Uterus (tissue), 4 donors: Measurements from ENCODE around the gene NOXA1. TPM values are rescaled to one million over a fixed set of nuclear protein-coding genes. Genes with fewer than 3 reads are reported as not detected.

Experiments
- DNase-seq, 2 donors: peaks; one replicate each; pipeline ENCODE4 v3.0.0-alpha.2; 2019 to 2020
- H3K27ac ChIP-seq, 2 donors: fragments of 200-600 bp; sonication (generic); 1 replicate in 1 of 2; 2 replicates in 1 of 2; pipeline ENCODE4 v1.5.1; 2016 to 2018
- H3K27me3 ChIP-seq, 2 donors: fragments of 200-600 bp; sonication (generic); one replicate each; pipeline ENCODE4 v1.5.1; 2018 to 2019; ENCODE audit warnings: control low read depth in 1 of 2
- H3K36me3 ChIP-seq, 2 donors: fragments of 200-600 bp; sonication (generic); one replicate each; pipeline ENCODE4 v1.5.1; 2019; ENCODE audit warnings: control low read depth in 1 of 2
- H3K4me1 ChIP-seq, 2 donors: fragments of 200-600 bp; sonication (generic); one replicate each; pipeline ENCODE4 v1.5.1; 2018 to 2019; ENCODE audit warnings: control low read depth in 1 of 2
- H3K4me3 ChIP-seq, 2 donors: fragments of 200-600 bp; sonication (generic); 1 replicate in 1 of 2; 2 replicates in 1 of 2; pipeline ENCODE4 v1.5.1; 2018 to 2019; ENCODE audit warnings: mild to moderate bottlenecking in 1 of 2
- H3K9me3 ChIP-seq, 2 donors: fragments of 200-600 bp; sonication (generic); one replicate each; pipeline ENCODE4 v1.5.1; 2019; ENCODE audit warnings: control low read depth in 1 of 2
- CTCF ChIP-seq, 4 experiments: fragments of 200-600 bp in 2 of 4; fragments of 450-650 bp in 2 of 4; sonication (generic) in 2 of 4; IDR thresholded peaks; one replicate each; pipeline ENCODE4 v1.5.1; 2016 to 2019; ENCODE audit warnings: antibody characterized with exemption in 4 of 4, mild to moderate bottlenecking in 2 of 4, moderate library complexity in 1 of 4
- POLR2A ChIP-seq, 2 donors: fragments of 450-650 bp; IDR thresholded peaks; one replicate each; pipeline ENCODE4 v1.6.1; 2016; ENCODE audit warnings: antibody characterized with exemption in 2 of 2, mild to moderate bottlenecking in 1 of 2, moderate library complexity in 1 of 2
- intact Hi-C: fragments of 100-400 bp; cut with DNase I; formaldehyde crosslinking; loops from one replicate; pipeline ENCODE4 v1.15.1; 2023; ENCODE audit warnings: low total_unique reads
- total RNA-seq, 4 donors: library from RNA; depleted of rRNA in 3 of 4; stranded (reverse); fragments of >200 nt in 3 of 4; gene quantifications; one replicate each; pipeline versions ENCODE4 v1.1.0 to v1.2.4, GENCODE V29; 2014 to 2023
- donor health status: DM: yes; HTN: yes; CAD: no.

Gene NOXA1
- total RNA-seq, 4 donors from 2014 or later, result 0.29 to 13.3 (median 3.4) TPM

DNA sequence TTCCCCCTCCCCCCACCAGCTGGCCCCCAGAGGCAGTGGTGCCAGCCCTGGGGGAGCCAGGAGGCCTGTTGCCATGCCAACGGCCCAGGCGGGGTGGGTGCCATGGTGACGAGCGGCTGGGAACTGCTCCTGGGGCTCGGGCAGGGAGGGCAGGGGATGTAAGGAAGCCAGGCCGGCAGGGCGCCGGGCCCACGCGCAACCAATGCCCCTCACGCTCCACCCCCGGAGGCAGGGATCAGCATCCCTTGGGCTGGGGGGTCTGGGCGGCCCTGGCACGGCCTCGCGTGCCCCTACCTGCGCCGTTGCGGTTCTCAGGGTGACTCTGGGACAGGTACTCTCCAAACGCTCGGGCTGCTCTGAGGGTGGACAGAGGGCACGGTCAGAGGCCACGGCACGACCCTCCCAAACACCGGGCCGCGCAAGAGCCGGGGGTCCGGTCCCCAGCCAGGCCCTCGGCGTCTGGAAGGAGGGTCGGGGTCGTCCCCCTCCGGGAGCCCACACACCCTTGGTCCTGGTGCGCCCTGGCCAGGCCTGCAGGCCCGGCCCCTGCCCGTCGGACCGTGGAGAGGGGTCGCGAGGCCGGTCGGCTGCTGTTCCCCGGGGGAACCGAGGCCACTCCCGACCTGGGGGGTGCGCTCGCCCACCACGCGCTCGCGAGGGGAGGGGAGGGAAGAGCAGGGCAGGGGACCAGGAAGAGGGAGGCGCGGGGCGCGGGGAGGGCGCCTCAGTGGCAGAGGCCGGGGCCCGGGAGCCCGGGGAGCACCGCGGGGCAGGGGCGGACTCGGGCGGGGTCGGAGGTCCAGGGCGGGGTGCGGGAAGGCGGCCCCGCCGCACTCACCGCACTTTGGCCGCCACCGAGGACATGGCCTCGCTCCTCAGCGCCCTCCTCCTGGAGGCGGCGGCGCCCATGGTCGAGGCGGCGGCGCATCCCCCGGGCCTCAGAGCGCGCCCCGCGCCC lies 35.3 kb downstream of the NOXA1 start:
- Histone ChIP-seq H3K4me1 (peaks cover 0 to 26% of the 10 kb centered on the region in 2 donors), H3K9me3 (no peaks in the 10 kb centered on the region), H3K4me3 (peak overlapping the region; percentile 50 to 54), H3K27me3 (no peaks in the 10 kb centered on the region), H3K36me3 (no peaks in the 10 kb centered on the region), H3K27ac (peak overlapping the region; percentile 46 to 68)
- intact Hi-C loops, result no loop called here
- TF ChIP-seq POLR2A (IDR thresholded peaks at IDR 0.05) (no peak), CTCF (IDR thresholded peaks at IDR 0.05) (no peak)
- DNase-seq, result peak; percentile 40 to 45

GRCh38 chr9:137459152-137459600 lies 36.0 kb downstream of the NOXA1 start, which contains the start of gene NSMF:
TSS of gene NSMF (minus strand) at chr9:137459334. CDS start at chr9:137459102, 232 bp downstream.
- DNase-seq, result peak; percentile 93 to 95
- Histone ChIP-seq H3K4me1 (peaks cover 0 to 26% of the 10 kb centered on the region in 2 donors), H3K27ac (peak within 1 kb of the TSS; percentile 67 to 68), H3K27me3 (no peaks in the 10 kb centered on the region), H3K9me3 (no peaks in the 10 kb centered on the region), H3K36me3 (no peaks in the 10 kb centered on the region), H3K4me3 (peak within 1 kb of the TSS; percentile 50 to 54)
- intact Hi-C loops, result no loop called here
- peak; percentile 94 to 95 for TF ChIP-seq POLR2A (IDR thresholded peaks at IDR 0.05)
- no peak for TF ChIP-seq CTCF (IDR thresholded peaks at IDR 0.05)

GRCh38 chr9:137459601-137460362 lies 36.6 kb downstream of the NOXA1 start:
- Histone ChIP-seq H3K27ac (peak overlapping the region; percentile 62 to 67), H3K36me3 (no peaks in the 10 kb centered on the region), H3K4me3 (peak overlapping the region; percentile 50 to 54), H3K4me1 (peaks cover 0 to 23% of the 10 kb centered on the region in 2 donors), H3K27me3 (no peaks in the 10 kb centered on the region), H3K9me3 (no peaks in the 10 kb centered on the region)
- no peak for DNase-seq
- TF ChIP-seq POLR2A (IDR thresholded peaks at IDR 0.05), result no peak
- TF ChIP-seq CTCF (IDR thresholded peaks at IDR 0.05), result no peak
- intact Hi-C loops, result no loop called here

- DNase-seq, result peak; percentile 18 to 20
- Histone ChIP-seq H3K27me3 (no peaks in the 10 kb centered on the region), H3K36me3 (no peaks in the 10 kb centered on the region), H3K4me3 (no peak overlapping the region), H3K27ac (no peak overlapping the region), H3K4me1 (peaks cover 0 to 16% of the 10 kb centered on the region in 2 donors), H3K9me3 (no peaks in the 10 kb centered on the region)
- TF ChIP-seq CTCF (IDR thresholded peaks at IDR 0.05) (no peak), POLR2A (IDR thresholded peaks at IDR 0.05) (no peak)
- intact Hi-C loops, result no loop called here
Measured at GRCh38 chr9:137460363-137461315, 37.4 kb downstream of the NOXA1 start.
